GOT3 (cell line): ENCODE data around the gene TTLL4.
"Not testable (repeated sequence)": the region's sequence is repeated elsewhere in the genome, so short reads cannot be mapped to it uniquely, and the experiment has no call there.

Experiments
- DNase-seq: peaks from one replicate; lab custom pipeline; 2025; ENCODE audit warnings: mixed read lengths; lab: John Stamatoyannopoulos, UW

The TTLL4 gene

GRCh38 chr2:218710687-218711549 lies at the start of gene TTLL4:
Gene TTLL4 (plus strand): TSS chr2:218710835. CDS start chr2:218737677, 26,842 bp downstream.
- DNase-seq = peak; percentile 92

DNA sequence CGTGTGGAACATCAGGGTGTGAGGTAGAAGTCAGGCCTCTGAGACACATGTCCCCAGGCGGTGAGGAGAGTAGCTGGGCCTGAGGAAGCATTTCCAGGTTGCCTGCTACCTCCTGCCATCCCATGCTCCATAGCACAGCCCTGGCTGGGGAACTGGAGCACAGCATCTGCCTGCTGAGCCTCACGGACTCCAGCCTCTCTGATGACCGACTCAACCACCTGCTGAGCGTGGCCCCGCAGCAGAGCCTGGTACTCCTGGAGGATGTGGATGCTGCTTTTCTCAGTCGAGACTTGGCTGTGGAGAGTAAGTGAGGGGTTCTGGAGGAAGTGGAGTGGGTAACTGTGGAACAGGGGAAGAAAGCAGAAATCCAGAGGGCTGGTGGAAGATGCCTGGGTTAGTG lies 48.3 kb upstream of the TTLL4 start:
- no peak for DNase-seq

DNA sequence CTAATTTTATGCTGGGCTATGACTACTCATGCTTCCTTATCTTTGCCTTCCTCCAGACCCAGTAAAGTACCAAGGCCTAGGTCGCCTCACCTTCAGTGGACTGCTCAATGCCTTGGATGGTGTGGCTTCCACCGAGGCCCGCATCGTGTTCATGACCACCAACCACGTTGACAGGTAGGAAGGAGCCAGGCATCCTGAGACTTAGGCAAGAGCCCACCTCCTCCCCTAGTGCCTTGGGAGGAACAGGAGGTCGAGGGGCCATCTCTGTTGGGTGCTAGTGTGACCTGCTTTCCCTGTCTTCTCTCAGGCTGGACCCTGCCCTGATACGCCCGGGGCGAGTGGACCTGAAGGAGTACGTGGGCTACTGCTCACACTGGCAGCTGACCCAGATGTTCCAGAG lies 47.8 kb upstream of the TTLL4 start:
- DNase-seq = no peak

DNA sequence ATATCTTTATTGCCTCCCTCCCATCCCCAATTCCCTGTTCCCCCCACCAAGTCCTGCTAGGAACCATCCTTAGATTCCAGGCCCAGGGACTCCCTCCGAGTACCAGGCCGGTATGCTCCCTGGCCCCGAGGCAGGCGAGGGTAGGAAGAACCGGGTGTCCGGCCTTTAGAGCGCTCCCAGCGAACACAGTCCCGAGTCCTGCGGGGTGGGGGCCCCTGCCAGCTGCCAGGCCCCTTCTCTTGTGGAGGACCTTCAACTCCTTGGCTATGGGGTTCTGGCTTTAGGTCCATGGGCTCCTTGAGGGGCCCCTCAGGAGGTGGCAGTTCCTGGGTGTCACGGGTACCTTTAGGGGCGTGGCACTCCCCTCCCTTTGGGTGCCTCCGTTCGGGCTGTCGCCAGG lies 46.7 kb upstream of the TTLL4 start:
- DNase-seq = no peak

DNA sequence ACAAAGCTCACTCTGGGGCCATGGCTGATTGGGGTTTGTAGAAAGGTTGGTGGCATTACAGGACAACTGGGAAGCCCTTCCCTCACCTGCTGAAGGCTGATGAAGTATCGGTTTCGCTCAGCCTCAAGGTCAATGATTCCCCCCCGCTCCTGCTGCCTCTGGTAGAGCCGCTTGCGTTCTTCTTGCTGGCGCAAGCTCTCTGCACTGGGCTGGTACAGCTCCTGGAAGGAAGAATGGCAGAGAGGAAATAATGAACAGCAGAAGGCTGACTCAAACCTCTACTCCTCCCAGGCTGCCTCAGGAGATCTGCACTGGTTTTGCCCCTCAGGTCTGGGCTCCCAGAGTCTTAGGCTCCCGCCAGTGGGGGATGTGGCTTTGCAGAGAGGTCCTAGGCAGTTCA lies 46.0 kb upstream of the TTLL4 start:
- DNase-seq = no peak

GRCh38 chr2:218671097-218671653 lies 39.5 kb upstream of the TTLL4 start:
- DNase-seq = no peak

DNA sequence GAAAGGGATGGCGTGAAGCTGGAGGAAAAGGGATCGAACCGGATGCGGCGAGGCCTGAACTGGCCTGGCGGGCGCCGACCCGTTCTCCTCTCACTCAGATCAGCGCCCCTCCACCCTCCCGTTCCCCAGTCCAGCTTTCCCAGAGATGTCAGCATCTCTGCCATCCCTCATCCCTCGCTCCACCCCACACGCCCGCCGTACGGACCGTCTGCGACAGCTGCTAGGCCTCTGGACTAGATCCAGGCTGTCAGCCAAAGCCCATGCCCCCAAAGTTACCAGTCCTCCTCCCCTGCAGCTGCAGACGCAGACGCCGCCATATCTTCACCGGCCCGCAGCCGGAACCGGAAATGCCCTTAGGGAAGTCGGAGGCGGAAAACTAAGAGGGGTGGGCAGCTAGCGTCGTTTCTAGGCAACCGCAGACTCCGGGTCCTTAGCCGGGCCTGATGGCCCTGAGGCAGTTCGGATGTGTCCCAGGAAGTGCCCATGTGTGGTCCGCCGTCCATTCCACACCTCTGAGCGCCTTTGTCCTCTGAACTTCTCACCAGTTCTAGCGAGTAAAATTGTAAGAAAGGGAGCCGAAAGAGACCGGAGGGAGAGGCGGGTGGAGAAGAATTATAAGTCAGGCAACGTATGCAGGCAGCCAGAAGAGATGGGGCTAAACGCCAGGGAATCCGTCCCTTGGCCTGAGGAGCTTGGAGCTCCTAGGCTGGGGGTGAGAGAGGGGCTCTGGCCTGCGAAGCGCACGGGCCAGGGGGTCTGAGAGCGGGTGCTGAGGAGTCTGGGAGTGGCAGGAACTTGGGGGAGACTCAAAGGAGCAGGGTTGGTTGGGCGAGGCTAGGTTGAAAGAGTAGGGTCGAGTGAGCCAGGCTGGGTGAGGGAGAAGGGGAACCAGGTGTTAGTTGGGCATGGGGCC lies 38.7 kb upstream of the TTLL4 start, which contains the start of the genes RNF25 and STK36:
Gene RNF25, minus strand, starts transcription at position 349 of the 913 bp plus-strand sequence. Its CDS starts 32 bp downstream, at position 317.
Gene STK36, plus strand, starts transcription at position 433 of the 913 bp plus-strand sequence. CDS start 744 bp downstream, outside the sequence.
- DNase-seq = peak; percentile 40

- DNase-seq = no peak
Measured at GRCh38 chr2:218679119-218679518, 31.5 kb upstream of the TTLL4 start.

DNA sequence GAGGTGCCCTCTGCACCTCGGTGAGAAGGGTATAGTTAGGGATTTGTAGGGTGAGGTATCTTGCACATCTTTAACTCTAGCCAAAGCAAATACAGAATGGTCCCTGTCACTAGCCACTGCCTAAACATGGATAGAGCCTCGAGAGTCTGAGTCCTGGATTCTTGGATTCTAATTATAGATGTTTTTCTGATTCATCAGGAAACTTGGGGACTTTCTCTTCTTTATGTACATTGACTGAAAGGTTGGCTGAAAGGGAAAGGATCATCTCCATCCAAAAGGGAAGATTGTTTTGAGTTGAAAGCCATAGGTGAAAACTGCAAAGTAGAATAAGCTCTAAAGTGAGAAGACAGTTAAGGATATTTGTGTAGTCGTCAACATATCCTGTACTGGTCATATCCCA lies 30.6 kb upstream of the TTLL4 start:
- no peak for DNase-seq

- DNase-seq = not testable (repeated sequence)
Measured at GRCh38 chr2:218687400-218688060, 23.1 kb upstream of the TTLL4 start.

DNA sequence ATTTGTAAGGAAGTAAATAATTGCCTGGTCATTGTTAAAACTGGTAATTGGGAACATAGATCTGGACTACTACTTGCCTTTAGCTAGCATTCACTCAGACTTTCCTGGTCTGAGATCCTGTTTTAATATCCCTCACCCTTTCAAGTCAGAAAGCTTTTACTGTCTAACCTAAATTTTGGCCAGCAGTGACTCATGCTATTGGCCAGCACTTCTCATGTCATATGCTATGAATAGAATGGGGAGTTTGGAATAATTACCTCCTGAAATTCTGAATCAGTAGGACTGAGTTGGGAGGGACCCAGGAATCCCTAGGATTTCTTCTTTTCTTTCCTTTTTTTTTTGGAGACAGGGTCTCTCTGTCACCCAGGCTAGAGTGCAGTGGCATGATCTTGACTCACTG lies 19.4 kb upstream of the TTLL4 start:
- no peak for DNase-seq

DNA sequence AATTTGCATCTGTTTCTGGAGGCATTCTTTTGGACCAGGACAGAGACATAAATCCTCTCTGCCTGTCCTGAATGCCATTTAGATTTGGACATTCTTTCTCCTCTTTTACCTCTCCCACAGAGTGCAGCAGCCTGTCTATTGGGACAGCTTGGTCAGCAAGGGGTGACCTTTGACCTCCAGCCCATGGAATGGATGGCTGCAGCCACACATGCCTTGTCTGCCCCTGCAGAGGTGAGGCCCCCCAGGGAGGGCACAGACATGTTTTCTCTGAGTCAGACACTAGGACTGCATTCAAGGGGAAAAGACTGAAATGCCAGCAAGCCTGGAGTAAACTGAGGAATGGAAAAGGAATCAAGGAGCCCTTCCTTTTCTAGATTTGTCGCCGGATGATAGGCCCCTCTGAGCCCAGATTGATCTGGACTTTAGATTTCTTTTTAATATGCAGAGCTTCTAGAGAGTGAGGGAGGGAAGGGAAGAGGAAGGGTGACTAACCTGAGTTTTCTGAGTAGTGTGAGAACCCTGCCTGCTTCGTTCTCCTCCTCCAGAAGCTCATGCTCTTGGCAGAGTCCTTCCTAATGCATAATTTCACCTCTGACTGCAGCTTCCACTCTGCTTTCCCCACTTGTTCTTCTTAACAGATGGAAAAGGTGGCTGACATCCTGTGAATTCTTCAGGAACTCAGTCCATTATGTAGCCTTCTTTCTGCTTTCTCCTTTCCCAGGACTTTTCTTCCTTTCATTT lies 16.1 kb upstream of the TTLL4 start:
- no peak for DNase-seq

- DNase-seq = no peak
Measured at GRCh38 chr2:218698885-218699284, 11.8 kb upstream of the TTLL4 start.

DNA sequence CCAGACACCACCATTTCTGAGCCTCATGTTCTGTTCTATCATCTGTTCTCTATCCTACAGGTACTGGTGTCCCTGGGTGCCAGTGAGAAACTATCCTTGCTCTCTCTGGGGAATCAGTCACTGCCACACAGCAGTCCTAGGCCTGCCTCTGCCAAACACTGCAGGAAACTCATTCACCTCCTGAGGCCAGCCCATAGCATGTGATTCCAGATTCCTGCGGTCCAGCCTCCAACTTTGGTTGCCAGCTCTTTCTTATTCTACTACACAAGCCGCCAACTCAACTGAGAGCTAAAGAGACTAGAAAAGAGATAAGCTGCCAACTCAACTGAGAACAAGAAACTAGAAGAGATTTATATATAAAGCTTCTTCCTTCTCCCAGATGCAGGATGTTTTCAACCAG lies 8.8 kb upstream of the TTLL4 start:
- DNase-seq = no peak

- DNase-seq = no peak
Measured at GRCh38 chr2:218703341-218703740, 7.3 kb upstream of the TTLL4 start.

DNA sequence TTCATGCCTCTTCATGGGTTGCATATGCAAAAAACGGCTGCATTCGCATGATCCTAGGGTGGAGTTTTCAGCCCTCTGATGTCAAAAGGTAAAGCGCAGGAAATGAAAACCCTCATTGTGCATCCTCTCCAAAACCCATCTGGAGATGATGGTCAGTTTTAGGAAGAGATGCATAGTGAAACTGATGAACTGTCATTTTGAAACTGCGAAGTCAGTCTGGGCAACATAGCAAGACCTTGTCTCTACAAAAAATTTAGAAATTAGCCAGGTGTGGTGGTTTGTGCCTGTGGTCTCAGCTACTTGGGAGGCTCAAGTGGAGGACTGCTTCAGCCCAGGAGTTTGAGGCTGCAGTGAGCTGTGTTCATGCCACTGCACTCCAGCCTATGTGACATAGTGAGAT lies 2.5 kb upstream of the TTLL4 start:
- DNase-seq = no peak

DNA sequence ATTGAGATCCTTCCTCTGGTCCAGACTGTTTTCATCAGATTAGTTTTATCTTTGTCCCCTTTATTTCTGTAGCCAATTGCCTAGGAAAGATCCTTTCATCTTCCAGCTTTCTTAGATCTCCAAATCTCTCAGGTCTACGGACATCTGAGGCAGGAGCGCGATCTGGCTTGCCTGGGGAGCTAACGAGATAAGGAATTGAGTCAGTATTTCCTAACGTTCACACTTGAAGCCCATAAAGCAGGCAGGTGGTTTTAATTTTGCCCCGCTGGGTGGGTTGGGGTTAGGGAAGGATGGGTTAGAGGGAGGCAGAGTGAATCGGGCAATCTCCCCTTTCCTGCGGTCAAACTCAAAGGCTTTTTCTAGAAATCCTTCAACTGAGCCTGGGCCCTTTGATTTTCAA lies 727 bp upstream of the TTLL4 start:
- no peak for DNase-seq

DNA sequence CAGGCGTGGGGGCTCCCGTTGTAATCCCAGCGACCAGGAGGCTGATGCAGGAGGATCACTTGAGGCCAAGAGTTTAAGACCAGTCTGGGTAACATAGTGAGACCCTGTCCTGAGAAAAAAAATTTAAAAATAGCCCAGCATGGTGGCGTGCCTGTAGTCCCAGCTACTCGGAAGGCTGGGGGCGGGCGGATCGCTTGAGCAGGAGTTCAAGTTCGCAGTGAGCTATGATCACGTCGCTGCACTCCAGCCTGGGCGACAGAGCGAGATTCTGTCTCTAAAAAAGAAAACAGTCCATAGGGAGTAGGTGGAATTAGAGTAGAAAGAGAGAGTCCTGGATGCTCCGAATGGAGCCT lies 325 bp upstream of the TTLL4 start:
- no peak for DNase-seq

DNA sequence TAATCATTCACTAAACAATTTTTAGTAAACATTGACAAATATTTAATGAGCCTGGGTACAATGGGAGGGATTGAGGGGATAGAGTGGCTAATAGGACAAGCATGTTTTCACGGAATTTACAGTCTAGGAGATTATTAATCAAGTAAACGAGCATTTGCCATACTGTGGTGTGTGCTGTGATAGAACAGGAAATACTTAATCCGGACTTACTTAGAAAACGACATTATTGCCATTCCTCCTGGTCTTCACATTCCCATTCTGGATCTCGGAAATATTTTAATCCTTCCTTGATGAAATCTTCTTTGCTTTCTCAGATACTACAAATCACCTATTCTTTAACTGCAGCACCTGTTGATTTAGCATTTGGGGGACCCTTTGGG lies 905 bp downstream of the TTLL4 start:
- no peak for DNase-seq

DNA sequence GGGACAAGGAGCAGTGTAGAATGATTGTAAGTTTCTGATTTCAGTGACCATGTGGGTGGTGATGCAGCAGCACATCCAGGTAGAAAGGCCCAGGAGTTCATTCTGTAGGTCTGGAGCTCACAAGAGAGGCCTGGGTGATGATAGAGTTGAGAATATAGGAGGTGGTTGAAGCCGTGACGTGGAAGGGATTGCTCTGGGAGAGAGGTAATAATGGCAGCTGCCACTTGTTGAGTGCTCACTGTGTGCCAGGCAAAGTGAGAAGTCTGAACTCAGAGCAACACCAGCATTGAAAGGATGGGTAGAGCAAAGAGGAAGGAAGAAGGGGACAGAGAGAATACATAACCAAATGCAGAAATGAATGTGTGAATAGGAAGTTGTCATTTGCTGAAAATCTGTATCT lies 3.3 kb downstream of the TTLL4 start:
- DNase-seq = no peak

DNA sequence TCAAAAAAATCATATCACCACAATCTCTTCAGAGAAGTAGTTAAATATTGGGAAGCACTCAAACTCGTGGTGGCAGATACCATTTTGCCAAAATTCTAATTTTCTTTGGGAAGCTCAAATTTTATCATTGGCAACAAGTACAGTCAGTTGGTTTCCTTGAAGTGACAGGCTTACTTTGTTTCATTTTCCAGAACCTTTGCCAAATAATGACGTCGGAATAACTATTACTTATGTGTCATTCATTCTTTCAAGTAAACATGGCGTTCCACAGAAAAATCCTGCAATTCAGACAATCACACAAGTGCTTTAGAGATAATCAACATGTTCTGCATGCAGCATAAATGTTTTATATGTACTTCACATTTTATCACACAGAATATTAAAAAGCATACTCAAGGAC lies 5.4 kb downstream of the TTLL4 start:
- no peak for DNase-seq
